Measurements from ENCODE around the gene FAM20C. TPM values are rescaled to one million over a fixed set of nuclear protein-coding genes. Genes with fewer than 3 reads are reported as not detected.

Gene FAM20C
- total RNA-seq, 2 experiments from 2014 or later = 1.3 to 1.7 TPM

DNA sequence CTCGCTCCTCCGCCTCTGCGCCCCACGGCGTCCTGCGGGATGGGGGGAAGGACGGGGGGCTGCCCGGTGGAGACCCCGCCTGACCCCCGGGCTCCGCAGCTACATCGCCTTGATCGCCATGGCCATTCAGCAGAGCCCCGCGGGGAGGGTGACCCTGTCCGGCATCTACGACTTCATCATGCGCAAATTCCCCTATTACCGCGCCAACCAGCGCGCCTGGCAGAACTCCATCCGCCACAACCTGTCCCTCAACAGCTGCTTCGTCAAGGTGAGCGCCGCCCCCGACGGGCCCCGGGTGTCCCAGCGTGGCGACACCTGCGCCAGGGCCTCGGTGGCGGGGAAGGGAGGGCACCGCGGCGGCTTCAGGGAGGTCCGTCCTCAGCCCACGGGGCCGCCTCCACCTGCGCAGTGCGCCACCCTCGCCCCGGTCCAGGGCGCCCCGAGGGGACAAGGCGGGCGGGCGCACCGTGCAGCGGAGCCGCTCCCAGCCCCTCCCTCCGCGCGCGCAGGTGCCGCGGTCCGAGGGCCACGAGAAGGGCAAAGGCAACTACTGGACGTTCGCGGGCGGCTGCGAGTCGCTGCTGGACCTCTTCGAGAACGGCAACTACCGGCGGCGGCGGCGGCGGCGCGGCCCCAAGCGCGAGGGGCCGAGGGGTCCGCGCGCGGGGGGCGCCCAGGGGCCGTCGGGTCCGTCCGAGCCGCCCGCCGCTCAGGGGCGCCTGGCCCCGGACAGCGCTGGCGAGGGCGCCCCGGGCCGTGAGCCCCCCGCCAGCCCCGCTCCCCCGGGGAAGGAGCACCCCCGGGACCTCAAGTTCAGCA lies 98.4 kb downstream of the FAM20C start:
- no peak overlapping the region for H3K27ac ChIP-seq (ENCODE audit: low read depth in 1 of 2, low read length in 2 of 2)
- no peak overlapping the region for H3K27ac Mint-ChIP-seq
- peaks cover 39 to 55% of the 10 kb centered on the region in 2 experiments for H3K27me3 ChIP-seq (ENCODE audit: control insufficient read depth in 1 of 2, insufficient read depth in 2 of 2, low read length in 2 of 2)
- H3K36me3 ChIP-seq (ENCODE audit: insufficient read depth, low read length) = no peaks in the 10 kb centered on the region
- no peaks in the 10 kb centered on the region for H3K4me1 ChIP-seq (ENCODE audit: insufficient read depth, low read length)
- no peak overlapping the region for H3K4me3 ChIP-seq (ENCODE audit: low read length)
- no peaks in the 10 kb centered on the region for H3K4me1 Mint-ChIP-seq (ENCODE audit: low read depth)
- ATAC-seq (ENCODE audit: poor library complexity) (no peak), DNase-seq (peak in 1 of 14 experiments; percentile 27)
- intact Hi-C loops (cut with DNase I, micrococcal nuclease) = no loop called here
- peaks cover 0 to 31% of the 10 kb centered on the region in 2 experiments for H3K9me3 ChIP-seq (ENCODE audit: control insufficient read depth in 1 of 2, insufficient read depth in 1 of 2, low read length in 2 of 2)
- no peaks in the 10 kb centered on the region for H3K9me3 Mint-ChIP-seq
- TF ChIP-seq, protein P1, sequence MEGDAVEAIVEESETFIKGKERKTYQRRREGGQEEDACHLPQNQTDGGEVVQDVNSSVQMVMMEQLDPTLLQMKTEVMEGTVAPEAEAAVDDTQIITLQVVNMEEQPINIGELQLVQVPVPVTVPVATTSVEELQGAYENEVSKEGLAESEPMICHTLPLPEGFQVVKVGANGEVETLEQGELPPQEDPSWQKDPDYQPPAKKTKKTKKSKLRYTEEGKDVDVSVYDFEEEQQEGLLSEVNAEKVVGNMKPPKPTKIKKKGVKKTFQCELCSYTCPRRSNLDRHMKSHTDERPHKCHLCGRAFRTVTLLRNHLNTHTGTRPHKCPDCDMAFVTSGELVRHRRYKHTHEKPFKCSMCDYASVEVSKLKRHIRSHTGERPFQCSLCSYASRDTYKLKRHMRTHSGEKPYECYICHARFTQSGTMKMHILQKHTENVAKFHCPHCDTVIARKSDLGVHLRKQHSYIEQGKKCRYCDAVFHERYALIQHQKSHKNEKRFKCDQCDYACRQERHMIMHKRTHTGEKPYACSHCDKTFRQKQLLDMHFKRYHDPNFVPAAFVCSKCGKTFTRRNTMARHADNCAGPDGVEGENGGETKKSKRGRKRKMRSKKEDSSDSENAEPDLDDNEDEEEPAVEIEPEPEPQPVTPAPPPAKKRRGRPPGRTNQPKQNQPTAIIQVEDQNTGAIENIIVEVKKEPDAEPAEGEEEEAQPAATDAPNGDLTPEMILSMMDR (IDR thresholded peaks at IDR 0.05) = no peak
- CTCF ChIA-PET = no interaction called here
- H3K27me3 Mint-ChIP-seq = peaks cover 43% of the 10 kb centered on the region
- H3K4me3 Mint-ChIP-seq = no peak overlapping the region
- POLR2A ChIA-PET = no interaction called here
- H3K36me3 Mint-ChIP-seq (ENCODE audit: low read depth) = no peaks in the 10 kb centered on the region

DNA sequence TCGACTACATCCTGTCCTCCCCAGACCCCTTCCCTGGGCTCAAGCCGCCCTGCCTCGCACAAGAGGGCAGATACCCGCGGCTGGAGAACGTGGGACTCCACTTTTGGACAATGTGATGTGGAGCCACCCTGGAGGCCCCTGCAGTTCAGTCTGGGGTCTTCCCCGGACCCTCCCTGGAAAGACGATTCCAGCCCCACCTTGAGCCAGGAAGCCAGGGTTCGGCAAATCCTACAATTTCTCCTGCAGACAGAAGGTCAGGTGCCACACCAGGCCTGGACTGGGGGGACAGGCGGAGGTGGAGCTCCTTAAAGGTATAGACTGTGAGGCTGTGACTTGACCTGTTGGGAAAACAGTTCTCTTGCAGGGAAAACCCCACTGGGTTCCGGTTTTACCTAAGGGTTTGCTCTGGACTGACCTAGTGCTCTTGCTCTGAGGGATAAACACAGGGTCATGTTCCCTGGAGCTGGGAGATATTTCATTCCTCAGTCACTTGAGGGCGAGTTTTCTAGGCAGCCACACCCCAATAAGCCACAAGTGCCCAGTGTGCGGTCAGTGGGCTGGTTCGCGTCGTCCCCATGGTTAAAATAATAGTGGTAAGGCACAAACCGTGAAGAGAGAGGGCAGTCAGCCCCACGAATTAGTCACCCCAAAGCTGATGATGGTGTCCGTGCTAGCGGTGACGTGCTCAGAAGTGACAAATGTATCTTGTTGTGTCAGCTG lies 99.2 kb downstream of the FAM20C start:
- H3K4me1 Mint-ChIP-seq (ENCODE audit: low read depth) = no peaks in the 10 kb centered on the region
- ATAC-seq (ENCODE audit: poor library complexity) (no peak), DNase-seq (peak in 1 of 14 experiments; percentile 2)
- H3K36me3 ChIP-seq (ENCODE audit: insufficient read depth, low read length) = no peaks in the 10 kb centered on the region
- no peaks in the 10 kb centered on the region for H3K4me1 ChIP-seq (ENCODE audit: insufficient read depth, low read length)
- peaks cover 38 to 55% of the 10 kb centered on the region in 2 experiments for H3K27me3 ChIP-seq (ENCODE audit: control insufficient read depth in 1 of 2, insufficient read depth in 2 of 2, low read length in 2 of 2)
- H3K4me3 Mint-ChIP-seq = no peak overlapping the region
- intact Hi-C loops (cut with DNase I, micrococcal nuclease) = no loop called here
- no peaks in the 10 kb centered on the region for H3K9me3 Mint-ChIP-seq
- ChIA-PET POLR2A (no interaction called here), CTCF (no interaction called here)
- TF ChIP-seq, protein P1 (IDR thresholded peaks at IDR 0.05) = no peak
- no peak overlapping the region for H3K27ac Mint-ChIP-seq
- no peaks in the 10 kb centered on the region for H3K36me3 Mint-ChIP-seq (ENCODE audit: low read depth)
- H3K27me3 Mint-ChIP-seq = peaks cover 40% of the 10 kb centered on the region
- H3K27ac ChIP-seq (ENCODE audit: low read depth in 1 of 2, low read length in 2 of 2) = no peak overlapping the region
- H3K4me3 ChIP-seq (ENCODE audit: low read length) = no peak overlapping the region
- peaks cover 0 to 31% of the 10 kb centered on the region in 2 experiments for H3K9me3 ChIP-seq (ENCODE audit: control insufficient read depth in 1 of 2, insufficient read depth in 1 of 2, low read length in 2 of 2)

DNA sequence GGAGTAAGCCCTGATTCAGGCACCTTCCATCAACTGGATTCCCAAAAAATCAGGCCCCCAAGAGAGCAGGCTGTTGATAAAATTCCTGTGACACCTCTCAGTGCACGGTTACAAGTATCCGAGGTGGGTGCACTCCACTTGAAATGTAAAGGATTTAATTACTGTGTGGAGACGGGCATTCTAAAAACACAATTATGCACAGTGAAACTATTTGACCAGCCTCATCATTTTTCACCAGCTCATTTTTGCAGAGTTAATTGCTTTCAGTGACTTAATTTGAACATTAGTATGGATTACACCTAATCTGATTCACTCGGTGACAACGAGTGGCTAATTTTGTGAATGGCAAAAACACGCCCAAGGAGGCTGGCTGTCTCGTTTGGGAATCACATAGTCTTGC lies 99.9 kb downstream of the FAM20C start:
- POLR2A ChIA-PET = no interaction called here
- no peak overlapping the region for H3K27ac Mint-ChIP-seq
- no peak overlapping the region for H3K27ac ChIP-seq (ENCODE audit: low read depth in 1 of 2, low read length in 2 of 2)
- H3K4me1 Mint-ChIP-seq (ENCODE audit: low read depth) = no peaks in the 10 kb centered on the region
- CTCF ChIA-PET = no interaction called here
- intact Hi-C loops (cut with DNase I, micrococcal nuclease) = no loop called here
- no peak overlapping the region for H3K4me3 Mint-ChIP-seq
- no peak overlapping the region for H3K4me3 ChIP-seq (ENCODE audit: low read length)
- ATAC-seq (ENCODE audit: poor library complexity) (no peak), DNase-seq (no peak)
- no peaks in the 10 kb centered on the region for H3K9me3 Mint-ChIP-seq
- TF ChIP-seq, protein P1 (IDR thresholded peaks at IDR 0.05) = no peak
- peaks cover 39% of the 10 kb centered on the region for H3K27me3 Mint-ChIP-seq
- peaks cover 0 to 31% of the 10 kb centered on the region in 2 experiments for H3K9me3 ChIP-seq (ENCODE audit: control insufficient read depth in 1 of 2, insufficient read depth in 1 of 2, low read length in 2 of 2)
- H3K36me3 ChIP-seq (ENCODE audit: insufficient read depth, low read length) = no peaks in the 10 kb centered on the region
- H3K36me3 Mint-ChIP-seq (ENCODE audit: low read depth) = no peaks in the 10 kb centered on the region
- peaks cover 38 to 55% of the 10 kb centered on the region in 2 experiments for H3K27me3 ChIP-seq (ENCODE audit: control insufficient read depth in 1 of 2, insufficient read depth in 2 of 2, low read length in 2 of 2)
- no peaks in the 10 kb centered on the region for H3K4me1 ChIP-seq (ENCODE audit: insufficient read depth, low read length)

All from CD4-positive, alpha-beta T cell (primary cell).